Activated CD4-positive, CD25-positive, alpha-beta regulatory T cell (primary cell): ENCODE results near the gene RFX8.

ENCODE experiments used
- DNase-seq, 4 experiments: peaks; one replicate each; lab custom pipeline; 2025; lab: John Stamatoyannopoulos, UW

Gene RFX8

GRCh38 chr2:101348883-101349282, 126.0 kb downstream of the RFX8 start:
- DNase-seq = no peak
